GM12874 (cell line): ENCODE measurements around the gene PPP1R3E.

Source experiments
- TF ChIP-seq, protein P1 (sequence below): IDR thresholded peaks from 2 replicates; pipeline ENCODE4 v1.5.1; 2011; ENCODE audit warnings: low read depth, mild to moderate bottlenecking, control low read depth, low read length, moderate library complexity; ENCODE audit not compliant: insufficient read depth

PPP1R3E gene

GRCh38 chr14:23324993-23325392 is 22.3 kb upstream of the PPP1R3E start:
- TF ChIP-seq, protein P1, sequence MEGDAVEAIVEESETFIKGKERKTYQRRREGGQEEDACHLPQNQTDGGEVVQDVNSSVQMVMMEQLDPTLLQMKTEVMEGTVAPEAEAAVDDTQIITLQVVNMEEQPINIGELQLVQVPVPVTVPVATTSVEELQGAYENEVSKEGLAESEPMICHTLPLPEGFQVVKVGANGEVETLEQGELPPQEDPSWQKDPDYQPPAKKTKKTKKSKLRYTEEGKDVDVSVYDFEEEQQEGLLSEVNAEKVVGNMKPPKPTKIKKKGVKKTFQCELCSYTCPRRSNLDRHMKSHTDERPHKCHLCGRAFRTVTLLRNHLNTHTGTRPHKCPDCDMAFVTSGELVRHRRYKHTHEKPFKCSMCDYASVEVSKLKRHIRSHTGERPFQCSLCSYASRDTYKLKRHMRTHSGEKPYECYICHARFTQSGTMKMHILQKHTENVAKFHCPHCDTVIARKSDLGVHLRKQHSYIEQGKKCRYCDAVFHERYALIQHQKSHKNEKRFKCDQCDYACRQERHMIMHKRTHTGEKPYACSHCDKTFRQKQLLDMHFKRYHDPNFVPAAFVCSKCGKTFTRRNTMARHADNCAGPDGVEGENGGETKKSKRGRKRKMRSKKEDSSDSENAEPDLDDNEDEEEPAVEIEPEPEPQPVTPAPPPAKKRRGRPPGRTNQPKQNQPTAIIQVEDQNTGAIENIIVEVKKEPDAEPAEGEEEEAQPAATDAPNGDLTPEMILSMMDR: no peak

DNA sequence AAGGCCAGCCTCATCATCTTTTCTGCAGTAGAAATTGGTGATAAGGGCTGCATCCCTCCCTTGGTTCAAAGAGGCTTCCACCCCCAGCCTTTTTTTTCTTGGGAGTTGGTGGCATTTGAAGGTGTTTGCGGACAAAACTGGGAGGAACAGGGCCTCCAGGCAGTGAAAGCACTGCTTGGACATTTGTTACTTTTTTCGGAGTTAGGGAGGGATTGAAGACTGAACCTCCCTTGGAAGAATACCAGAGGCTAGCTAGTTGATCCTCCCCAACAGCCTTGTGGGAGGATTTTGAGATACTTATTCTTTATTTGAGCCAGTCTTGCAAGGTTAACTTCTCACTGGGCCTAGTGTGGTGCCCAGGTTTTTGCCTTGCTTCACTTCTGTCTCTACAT is 21.8 kb upstream of the PPP1R3E start:
- TF ChIP-seq, protein P1: no peak

GRCh38 chr14:23323838-23324454 is 21.3 kb upstream of the PPP1R3E start:
- TF ChIP-seq, protein P1: no peak

DNA sequence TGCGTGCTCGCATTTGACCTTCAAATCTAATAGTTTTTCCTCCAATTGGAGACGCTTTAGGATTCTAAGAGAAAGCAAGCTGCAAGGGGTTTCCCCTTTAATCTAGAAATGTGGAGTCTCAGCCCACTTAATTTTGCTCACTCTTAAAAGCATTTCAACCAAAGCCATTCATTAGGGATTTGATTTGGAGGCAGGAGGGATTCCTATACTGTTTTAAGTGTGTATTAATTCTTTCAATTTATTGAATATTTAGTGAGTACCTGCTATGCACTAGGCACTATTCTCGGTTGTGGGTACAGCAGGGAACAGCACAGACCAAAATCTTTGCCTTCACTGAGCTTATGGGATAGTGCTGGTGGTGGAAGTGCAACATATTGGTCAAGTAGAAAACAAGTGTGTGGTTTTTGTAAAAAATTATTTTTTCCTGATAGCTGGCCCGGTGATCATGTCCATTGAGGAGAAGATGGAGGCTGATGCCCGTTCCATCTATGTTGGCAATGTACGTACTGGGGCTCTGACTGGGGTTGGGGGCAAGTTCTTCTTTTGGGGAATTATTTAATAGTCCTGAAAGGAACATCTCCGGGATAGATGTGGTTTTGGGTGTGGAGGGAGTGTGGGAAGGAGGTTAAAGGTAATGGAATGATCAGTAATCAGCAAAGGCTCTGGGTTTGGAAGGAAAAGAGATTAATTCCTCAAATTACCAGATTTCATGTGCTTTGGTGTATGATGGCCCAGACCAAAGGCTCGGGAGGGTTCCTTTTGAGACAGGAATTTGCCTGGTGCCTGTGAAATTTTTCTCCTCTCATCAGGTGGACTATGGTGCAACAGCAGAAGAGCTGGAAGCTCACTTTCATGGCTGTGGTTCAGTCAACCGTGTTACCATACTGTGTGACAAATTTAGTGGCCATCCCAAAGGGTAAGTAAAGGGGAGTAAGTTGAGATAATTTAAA is 20.2 kb upstream of the PPP1R3E start:
- TF ChIP-seq, protein P1: no peak

DNA sequence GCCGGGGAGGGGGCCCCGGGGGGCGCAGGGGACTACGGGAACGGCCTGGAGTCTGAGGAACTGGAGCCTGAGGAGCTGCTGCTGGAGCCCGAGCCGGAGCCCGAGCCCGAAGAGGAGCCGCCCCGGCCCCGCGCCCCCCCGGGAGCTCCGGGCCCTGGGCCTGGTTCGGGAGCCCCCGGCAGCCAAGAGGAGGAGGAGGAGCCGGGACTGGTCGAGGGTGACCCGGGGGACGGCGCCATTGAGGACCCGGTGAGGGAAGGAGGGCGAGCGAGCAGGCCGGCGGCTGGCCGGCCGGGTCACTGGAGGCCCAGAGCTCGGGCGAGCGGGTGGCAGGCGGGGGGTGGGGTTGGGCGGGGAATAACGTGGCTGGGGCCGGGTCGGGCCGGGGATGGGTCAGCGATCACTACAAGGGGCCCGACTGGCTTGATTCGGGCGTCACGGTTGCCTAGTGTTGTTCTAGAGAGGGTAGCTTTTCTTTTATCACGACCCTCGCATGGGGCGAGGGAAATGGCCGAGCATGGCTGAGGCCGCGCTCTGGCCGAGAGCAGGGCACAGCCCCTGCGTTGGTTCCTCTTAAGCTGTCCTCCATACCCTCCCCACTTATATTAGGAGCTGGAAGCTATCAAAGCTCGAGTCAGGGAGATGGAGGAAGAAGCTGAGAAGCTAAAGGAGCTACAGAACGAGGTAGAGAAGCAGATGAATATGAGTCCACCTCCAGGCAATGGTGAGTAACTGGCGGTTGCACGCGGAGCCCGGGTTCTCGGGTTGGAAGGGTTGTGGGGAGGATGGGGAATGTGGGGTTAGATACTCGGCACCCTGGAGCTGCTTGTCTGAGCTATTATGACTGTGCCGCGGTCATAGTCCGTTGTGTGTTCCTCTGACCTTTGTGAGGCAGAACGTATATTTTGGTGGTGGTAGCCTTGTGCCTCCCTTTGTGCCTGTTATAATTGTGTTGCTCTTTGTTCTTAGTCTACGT is 19.2 kb upstream of the PPP1R3E start:
- TF ChIP-seq, protein P1: no peak

GRCh38 chr14:23320584-23321571 is 18.2 kb upstream of the PPP1R3E start, which contains the start of gene PABPN1:
Gene PABPN1, plus strand, starts transcription at chr14:23321457. Its CDS starts 13 bp downstream, at chr14:23321470.
- TF ChIP-seq, protein P1: no peak
